Brain microvascular endothelial cell (primary cell): ENCODE measurements around the gene BMP7.
"Not testable (repeated sequence)": the region's sequence is repeated elsewhere in the genome, so short reads cannot be mapped to it uniquely, and the experiment has no call there.

Source experiments
- DNase-seq: peaks from one replicate; pipeline ENCODE4 v3.0.0-alpha.2; 2020
- H3K27ac ChIP-seq: fragments of 250-450 bp; sonication (Bioruptor Pico); 2 replicates; pipeline ENCODE4 v1.5.1; 2020; ENCODE audit warnings: mild to moderate bottlenecking, moderate library complexity
- H3K27me3 ChIP-seq: fragments of 250-450 bp; sonication (Bioruptor Pico); replicated peaks from 2 replicates; pipeline ENCODE4 v1.5.1; 2020; ENCODE audit warnings: mild to moderate bottlenecking
- H3K36me3 ChIP-seq: fragments of 250-450 bp; sonication (Bioruptor Pico); replicated peaks from 2 replicates; pipeline ENCODE4 v1.5.1; 2020; ENCODE audit warnings: mild to moderate bottlenecking
- H3K4me3 ChIP-seq: 2 replicates; pipeline ENCODE4 v1.5.1; 2011; ENCODE audit warnings: low read depth, mild to moderate bottlenecking, control low read depth, low read length, moderate library complexity
- in situ Hi-C: cut with HindIII; loops from 2 replicates; pipeline ENCODE4 v1.10.0; 2017; ENCODE audit warnings: low sequenced_read_pairs, low pct_ligation_motif_present
- TF ChIP-seq, protein P1 (sequence below): IDR thresholded peaks from 2 replicates; pipeline ENCODE4 v1.5.1; 2011; ENCODE audit warnings: low read depth, mild to moderate bottlenecking, moderate library complexity, low read length, control low read depth, inconsistent platforms; ENCODE audit errors: missing control alignments

The BMP7 gene

DNA sequence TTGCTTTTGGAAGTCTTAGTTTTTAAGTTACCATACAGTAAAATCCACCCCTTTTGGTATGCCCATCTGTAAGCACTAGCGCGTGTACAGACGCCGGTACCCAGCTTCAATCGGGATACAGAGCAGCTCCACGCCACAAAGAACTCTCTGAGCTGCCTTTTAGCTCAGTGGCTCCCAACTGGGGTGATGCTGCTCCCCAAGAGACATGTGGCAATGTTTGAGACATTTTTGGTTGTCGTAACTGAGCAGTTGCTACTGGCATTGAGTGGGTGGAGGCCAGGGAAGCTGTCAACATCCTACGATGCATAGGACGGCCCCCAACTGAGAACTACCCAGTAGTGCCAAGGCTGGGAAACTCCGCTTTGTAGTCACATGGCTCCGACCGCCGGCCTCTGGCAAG, 73.3 kb downstream of the BMP7 start:
- TF ChIP-seq, protein P1, sequence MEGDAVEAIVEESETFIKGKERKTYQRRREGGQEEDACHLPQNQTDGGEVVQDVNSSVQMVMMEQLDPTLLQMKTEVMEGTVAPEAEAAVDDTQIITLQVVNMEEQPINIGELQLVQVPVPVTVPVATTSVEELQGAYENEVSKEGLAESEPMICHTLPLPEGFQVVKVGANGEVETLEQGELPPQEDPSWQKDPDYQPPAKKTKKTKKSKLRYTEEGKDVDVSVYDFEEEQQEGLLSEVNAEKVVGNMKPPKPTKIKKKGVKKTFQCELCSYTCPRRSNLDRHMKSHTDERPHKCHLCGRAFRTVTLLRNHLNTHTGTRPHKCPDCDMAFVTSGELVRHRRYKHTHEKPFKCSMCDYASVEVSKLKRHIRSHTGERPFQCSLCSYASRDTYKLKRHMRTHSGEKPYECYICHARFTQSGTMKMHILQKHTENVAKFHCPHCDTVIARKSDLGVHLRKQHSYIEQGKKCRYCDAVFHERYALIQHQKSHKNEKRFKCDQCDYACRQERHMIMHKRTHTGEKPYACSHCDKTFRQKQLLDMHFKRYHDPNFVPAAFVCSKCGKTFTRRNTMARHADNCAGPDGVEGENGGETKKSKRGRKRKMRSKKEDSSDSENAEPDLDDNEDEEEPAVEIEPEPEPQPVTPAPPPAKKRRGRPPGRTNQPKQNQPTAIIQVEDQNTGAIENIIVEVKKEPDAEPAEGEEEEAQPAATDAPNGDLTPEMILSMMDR = no peak
- in situ Hi-C loops = no loop called here
- H3K4me3 ChIP-seq = no peak overlapping the region
- DNase-seq = no peak
- H3K36me3 ChIP-seq = no peaks in the 10 kb centered on the region
- no peak overlapping the region for H3K27ac ChIP-seq
- no peaks in the 10 kb centered on the region for H3K27me3 ChIP-seq

DNA sequence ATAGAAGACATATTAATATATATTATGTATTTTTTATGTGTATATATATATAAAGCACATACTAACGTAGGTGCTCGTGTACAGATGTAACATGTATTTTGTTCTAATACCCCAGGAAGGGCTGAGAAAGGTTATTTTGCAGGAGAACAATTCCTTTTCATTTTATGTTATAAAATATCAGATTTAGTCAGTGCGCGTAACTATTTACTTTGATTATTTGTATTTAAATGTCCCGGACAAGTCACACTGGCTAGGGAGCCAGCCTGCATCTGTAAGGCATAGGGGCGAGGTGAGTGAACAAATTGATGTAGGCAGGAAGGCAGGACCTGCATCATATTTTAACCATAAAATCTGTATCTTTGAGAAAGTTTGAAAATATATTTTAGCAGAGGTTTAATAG, 74.1 kb downstream of the BMP7 start:
- Histone ChIP-seq H3K27ac (no peak overlapping the region), H3K36me3 (no peaks in the 10 kb centered on the region), H3K27me3 (no peaks in the 10 kb centered on the region), H3K4me3 (no peak overlapping the region)
- in situ Hi-C loops = no loop called here
- TF ChIP-seq, protein P1 = no peak
- DNase-seq = no peak

DNA sequence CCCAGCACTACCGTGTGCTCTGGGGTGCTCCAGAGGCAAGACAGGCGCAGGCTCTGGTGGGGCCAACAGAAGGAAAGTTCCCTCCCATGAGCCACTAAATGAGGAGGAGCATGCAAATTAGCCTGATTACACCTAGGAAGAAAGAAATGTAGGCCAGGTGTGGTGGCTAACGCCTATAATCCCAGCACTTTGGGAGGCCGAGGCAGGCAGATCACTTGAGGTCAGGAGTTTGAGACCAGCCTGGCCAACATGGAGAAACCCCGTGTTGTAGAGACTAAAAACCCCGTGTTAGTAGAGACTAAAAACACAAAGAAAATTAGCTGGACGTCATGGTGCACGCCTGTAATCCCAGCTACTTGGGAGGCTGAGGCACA, 75.2 kb downstream of the BMP7 start:
- H3K27me3 ChIP-seq, DNase-seq, H3K36me3 ChIP-seq, H3K4me3 ChIP-seq, H3K27ac ChIP-seq, in situ Hi-C loops: not testable (repeated sequence)

DNA sequence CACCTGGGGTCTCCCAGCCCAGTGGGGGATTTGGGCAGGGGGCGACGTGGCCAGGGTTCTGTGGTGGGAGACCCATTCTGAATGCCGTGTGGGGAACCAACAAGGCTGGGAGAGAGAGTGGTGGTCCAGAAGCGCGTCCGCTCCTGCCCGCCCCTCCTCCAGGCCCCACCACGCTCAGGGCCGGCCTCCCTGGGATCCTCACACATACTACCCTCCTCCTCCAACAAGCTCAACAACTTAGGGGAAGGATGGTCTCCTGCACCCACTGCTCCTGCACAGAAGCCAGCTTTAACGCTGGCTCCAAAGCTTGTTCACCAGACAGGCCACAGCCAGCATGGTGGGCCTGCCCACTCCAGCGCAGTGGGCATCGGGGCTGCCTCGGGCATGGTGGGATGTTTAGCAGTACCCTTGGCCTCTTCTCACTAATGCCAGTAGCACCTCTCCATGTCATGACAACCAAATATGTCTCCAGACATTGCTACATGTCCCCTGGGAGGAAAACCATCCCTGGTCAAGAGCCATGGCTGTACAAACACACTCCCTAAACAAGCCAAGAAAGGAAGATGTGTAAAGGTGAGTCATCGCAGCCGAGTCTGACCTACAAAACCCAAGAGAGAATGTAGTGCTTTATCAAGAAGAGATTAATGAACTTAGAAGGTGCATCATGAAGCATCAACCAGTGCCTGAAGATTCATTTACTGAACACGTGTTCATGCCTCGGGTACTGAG, 75.7 kb downstream of the BMP7 start:
- H3K4me3 ChIP-seq = no peak overlapping the region
- in situ Hi-C loops = no loop called here
- H3K27ac ChIP-seq = no peak overlapping the region
- H3K27me3 ChIP-seq = no peaks in the 10 kb centered on the region
- H3K36me3 ChIP-seq = no peaks in the 10 kb centered on the region
- no peak for DNase-seq
- TF ChIP-seq, protein P1 = no peak

DNA sequence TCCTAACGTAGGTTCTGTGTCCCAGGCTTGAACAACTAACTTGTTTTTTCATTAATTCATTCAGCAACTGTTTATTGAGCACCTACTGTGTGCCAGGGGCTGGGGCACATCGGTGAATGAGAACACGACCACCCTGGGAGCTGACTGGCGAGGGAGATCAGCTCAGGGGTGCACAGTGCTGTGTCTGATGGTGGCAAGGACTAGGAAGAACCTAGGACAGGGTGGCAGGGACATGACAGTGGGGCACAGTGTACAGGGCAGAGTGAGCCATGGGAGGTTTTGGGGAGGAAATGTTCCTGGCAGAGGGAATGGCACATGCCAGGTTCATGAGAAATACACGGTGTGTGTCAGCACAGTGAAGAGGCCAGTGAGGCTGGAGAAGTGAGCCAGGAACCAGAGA, 76.7 kb downstream of the BMP7 start:
- TF ChIP-seq, protein P1 = no peak
- Histone ChIP-seq H3K27ac (no peak overlapping the region), H3K27me3 (no peaks in the 10 kb centered on the region), H3K36me3 (no peaks in the 10 kb centered on the region), H3K4me3 (no peak overlapping the region)
- in situ Hi-C loops = no loop called here
- no peak for DNase-seq

DNA sequence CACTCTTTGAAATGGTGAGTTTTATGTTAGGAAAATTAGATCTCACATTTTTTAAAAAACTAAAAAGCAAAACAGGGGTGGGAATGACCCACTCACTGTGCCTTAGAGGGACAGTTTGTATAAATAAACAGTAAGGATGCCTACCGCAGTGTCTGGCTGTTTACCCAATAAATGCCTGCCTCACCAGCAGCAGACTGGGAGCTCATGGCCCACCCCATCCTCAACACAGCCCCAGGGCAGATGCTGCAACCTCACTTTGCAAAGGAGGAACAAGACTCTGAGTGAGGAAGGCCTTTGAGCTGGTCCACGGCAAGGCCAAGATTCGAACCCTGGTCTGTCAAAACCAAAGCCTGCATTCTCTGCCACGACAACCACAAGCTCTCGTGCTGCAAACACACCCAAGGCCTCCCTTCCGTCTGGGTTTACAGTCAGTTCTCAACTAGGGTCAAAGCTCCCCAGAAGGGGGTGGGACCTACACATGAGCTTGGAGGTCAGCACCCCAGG, 77.8 kb downstream of the BMP7 start:
- H3K4me3 ChIP-seq = no peak overlapping the region
- no peaks in the 10 kb centered on the region for H3K27me3 ChIP-seq
- TF ChIP-seq, protein P1 = no peak
- DNase-seq = no peak
- H3K27ac ChIP-seq = no peak overlapping the region
- H3K36me3 ChIP-seq = no peaks in the 10 kb centered on the region
- in situ Hi-C loops = no loop called here
